ENCODE results near the gene GPATCH8.

DNA sequence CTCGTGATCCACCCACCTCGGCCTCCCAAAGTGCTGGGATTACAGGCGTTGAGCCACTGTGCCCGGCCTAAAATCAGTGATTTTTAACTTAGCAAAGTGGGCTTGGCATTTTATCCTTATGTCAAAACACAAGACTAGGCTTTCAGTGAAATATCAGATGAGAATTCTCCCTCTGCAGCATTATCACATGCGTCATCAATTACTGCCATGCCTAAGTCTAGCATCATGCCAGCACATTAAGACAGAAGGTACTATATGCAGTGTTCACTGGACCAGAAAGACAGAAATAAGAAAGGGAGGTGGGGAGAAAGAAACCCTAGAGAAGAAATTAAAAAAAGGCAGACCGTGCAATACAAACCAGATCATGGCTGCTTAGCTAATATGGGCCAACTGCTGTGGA is 29.8 kb downstream of the GPATCH8 start:
- TF ChIP-seq POLR2A (IDR thresholded peaks at IDR 0.05; ENCODE audit: low read length) (no peak), GATA1 (IDR thresholded peaks at IDR 0.05; ENCODE audit: low read depth, low read length) (no peak)
